ENCODE data around the gene PRKCZ.

The PRKCZ gene

GRCh38 chr1:2181752-2182151 lies 131.5 kb downstream of the PRKCZ start:
- no peaks in the 10 kb centered on the region for H3K36me3 ChIP-seq (replicated peaks; ENCODE audit: low read depth, low read length)
- no peak overlapping the region for H3K27ac ChIP-seq (ENCODE audit: low read length)
- no peaks in the 10 kb centered on the region for H4K20me1 ChIP-seq (ENCODE audit: insufficient read depth, low read length)
- no peaks in the 10 kb centered on the region for H3K9me3 ChIP-seq (ENCODE audit: insufficient read depth, low read length)
- H3K4me3 ChIP-seq (ENCODE audit: low read length): no peak overlapping the region
- no peak overlapping the region for H3K4me2 ChIP-seq (ENCODE audit: low read length)
- no peak overlapping the region for H3K9ac ChIP-seq (ENCODE audit: low read length)
- H3K79me2 ChIP-seq (ENCODE audit: low read length): no peaks in the 10 kb centered on the region
- TF ChIP-seq EZH2phosphoT487 (IDR thresholded peaks at IDR 0.05; ENCODE audit: low read depth): no peak
- TF ChIP-seq CTCF (IDR thresholded peaks at IDR 0.05; ENCODE audit: low read depth, low read length): no peak
- H2AFZ ChIP-seq (ENCODE audit: low read depth, low read length): no peak overlapping the region
- H3K27me3 ChIP-seq (ENCODE audit: low read depth, low read length): no peaks in the 10 kb centered on the region
- no peaks in the 10 kb centered on the region for H3K4me1 ChIP-seq (ENCODE audit: low read length)

- no peaks in the 10 kb centered on the region for H3K9me3 ChIP-seq (ENCODE audit: insufficient read depth, low read length)
- no peak overlapping the region for H3K4me3 ChIP-seq (ENCODE audit: low read length)
- H3K27ac ChIP-seq (ENCODE audit: low read length): no peak overlapping the region
- no peaks in the 10 kb centered on the region for H3K4me1 ChIP-seq (ENCODE audit: low read length)
- H3K27me3 ChIP-seq (ENCODE audit: low read depth, low read length): no peaks in the 10 kb centered on the region
- TF ChIP-seq CTCF (IDR thresholded peaks at IDR 0.05; ENCODE audit: low read depth, low read length) (no peak), EZH2phosphoT487 (IDR thresholded peaks at IDR 0.05; ENCODE audit: low read depth) (no peak)
- H4K20me1 ChIP-seq (ENCODE audit: insufficient read depth, low read length): no peaks in the 10 kb centered on the region
- H3K4me2 ChIP-seq (ENCODE audit: low read length): no peak overlapping the region
- H3K36me3 ChIP-seq (replicated peaks; ENCODE audit: low read depth, low read length): no peaks in the 10 kb centered on the region
- H3K9ac ChIP-seq (ENCODE audit: low read length): no peak overlapping the region
- H3K79me2 ChIP-seq (ENCODE audit: low read length): no peaks in the 10 kb centered on the region
- no peak overlapping the region for H2AFZ ChIP-seq (ENCODE audit: low read depth, low read length)
These were observed 132.2 kb downstream of the PRKCZ start for GRCh38 chr1:2182376-2182775.

GRCh38 chr1:2183937-2184334 lies 133.7 kb downstream of the PRKCZ start:
- no peak overlapping the region for H3K27ac ChIP-seq (ENCODE audit: low read length)
- no peak overlapping the region for H3K9ac ChIP-seq (ENCODE audit: low read length)
- H3K4me3 ChIP-seq (ENCODE audit: low read length): no peak overlapping the region
- no peak overlapping the region for H3K4me2 ChIP-seq (ENCODE audit: low read length)
- no peak for TF ChIP-seq EZH2phosphoT487 (IDR thresholded peaks at IDR 0.05; ENCODE audit: low read depth)
- H4K20me1 ChIP-seq (ENCODE audit: insufficient read depth, low read length): no peaks in the 10 kb centered on the region
- no peaks in the 10 kb centered on the region for H3K9me3 ChIP-seq (ENCODE audit: insufficient read depth, low read length)
- no peaks in the 10 kb centered on the region for H3K79me2 ChIP-seq (ENCODE audit: low read length)
- no peaks in the 10 kb centered on the region for H3K36me3 ChIP-seq (replicated peaks; ENCODE audit: low read depth, low read length)
- no peak overlapping the region for H2AFZ ChIP-seq (ENCODE audit: low read depth, low read length)
- H3K27me3 ChIP-seq (ENCODE audit: low read depth, low read length): no peaks in the 10 kb centered on the region
- no peaks in the 10 kb centered on the region for H3K4me1 ChIP-seq (ENCODE audit: low read length)

GRCh38 chr1:2184531-2184930 lies 134.3 kb downstream of the PRKCZ start:
- H3K36me3 ChIP-seq (replicated peaks; ENCODE audit: low read depth, low read length): no peaks in the 10 kb centered on the region
- H3K4me2 ChIP-seq (ENCODE audit: low read length): no peak overlapping the region
- no peaks in the 10 kb centered on the region for H3K9me3 ChIP-seq (ENCODE audit: insufficient read depth, low read length)
- no peaks in the 10 kb centered on the region for H3K4me1 ChIP-seq (ENCODE audit: low read length)
- H3K79me2 ChIP-seq (ENCODE audit: low read length): no peaks in the 10 kb centered on the region
- no peaks in the 10 kb centered on the region for H4K20me1 ChIP-seq (ENCODE audit: insufficient read depth, low read length)
- no peak overlapping the region for H3K27ac ChIP-seq (ENCODE audit: low read length)
- H3K27me3 ChIP-seq (ENCODE audit: low read depth, low read length): no peaks in the 10 kb centered on the region
- TF ChIP-seq EZH2phosphoT487 (IDR thresholded peaks at IDR 0.05; ENCODE audit: low read depth): no peak
- no peak overlapping the region for H3K9ac ChIP-seq (ENCODE audit: low read length)
- no peak overlapping the region for H3K4me3 ChIP-seq (ENCODE audit: low read length)
- H2AFZ ChIP-seq (ENCODE audit: low read depth, low read length): no peak overlapping the region

- Histone ChIP-seq H4K20me1 (ENCODE audit: insufficient read depth, low read length) (no peaks in the 10 kb centered on the region), H3K27ac (ENCODE audit: low read length) (no peak overlapping the region), H3K4me3 (ENCODE audit: low read length) (no peak overlapping the region), H2AFZ (ENCODE audit: low read depth, low read length) (no peak overlapping the region), H3K4me1 (ENCODE audit: low read length) (no peaks in the 10 kb centered on the region), H3K4me2 (ENCODE audit: low read length) (no peak overlapping the region), H3K27me3 (ENCODE audit: low read depth, low read length) (no peaks in the 10 kb centered on the region), H3K9ac (ENCODE audit: low read length) (no peak overlapping the region), H3K79me2 (ENCODE audit: low read length) (no peaks in the 10 kb centered on the region), H3K9me3 (ENCODE audit: insufficient read depth, low read length) (no peaks in the 10 kb centered on the region), H3K36me3 (replicated peaks; ENCODE audit: low read depth, low read length) (no peaks in the 10 kb centered on the region)
- no peak for TF ChIP-seq EZH2phosphoT487 (IDR thresholded peaks at IDR 0.05; ENCODE audit: low read depth)
- no peak for TF ChIP-seq CTCF (IDR thresholded peaks at IDR 0.05; ENCODE audit: low read depth, low read length)
These were observed 134.7 kb downstream of the PRKCZ start for GRCh38 chr1:2184934-2185333.

All from OCI-LY3 (cell line).